GM18867 (cell line): ENCODE results near the gene ZSCAN10.

Experiments used
- ATAC-seq: cut with Tn5 transposase; IDR thresholded peaks from one replicate; pipeline ENCODE4 v1.9.1; 2021; ENCODE audit warnings: mild to moderate bottlenecking, moderate library complexity; ENCODE audit not compliant: unreplicated experiment

The ZSCAN10 gene

DNA sequence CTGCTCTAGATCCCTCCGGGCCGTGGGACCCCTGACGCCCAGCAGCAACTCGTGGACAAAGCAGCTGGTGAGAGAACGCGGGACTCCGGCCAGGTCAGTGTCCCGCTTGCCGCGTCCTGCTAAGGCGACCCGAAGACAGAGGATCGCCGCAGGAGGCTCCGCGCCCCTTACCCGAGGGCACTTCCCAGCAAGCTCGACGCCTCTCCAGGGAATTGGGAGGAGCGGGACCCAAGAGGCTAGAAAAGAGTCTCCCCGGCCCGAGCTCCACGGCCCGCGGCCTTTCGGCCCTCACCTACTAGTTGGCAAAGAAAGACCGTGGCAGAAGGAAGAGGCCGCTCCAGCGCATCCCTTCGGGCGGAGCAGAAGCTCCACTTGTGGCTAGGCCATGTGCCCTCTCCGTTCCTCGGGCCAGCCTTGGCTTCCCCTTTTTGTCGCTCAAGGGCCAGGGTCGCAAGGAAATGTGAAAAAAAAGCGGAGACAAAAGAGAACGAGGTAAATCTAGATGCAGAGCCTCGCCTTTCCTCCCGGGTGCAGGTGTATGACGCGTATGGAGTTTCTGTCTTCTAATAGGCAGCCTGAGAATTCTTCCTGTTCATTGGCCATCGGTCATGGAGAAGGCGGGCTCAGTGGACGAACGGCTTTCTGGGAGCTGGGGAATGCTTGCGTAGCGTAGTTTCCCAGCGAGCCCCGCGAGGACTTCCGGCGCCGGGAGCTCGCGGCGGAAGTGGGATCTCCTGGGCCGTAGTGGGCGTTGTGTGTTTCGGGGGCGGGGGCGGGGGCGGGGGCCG, 35.4 kb upstream of the ZSCAN10 start, which contains the start of gene ZNF213:
Gene ZNF213, plus strand, starts transcription at position 692 of the 788 bp plus-strand sequence. CDS start 2,252 bp downstream, outside the sequence.
- peak; percentile 82 for ATAC-seq

DNA sequence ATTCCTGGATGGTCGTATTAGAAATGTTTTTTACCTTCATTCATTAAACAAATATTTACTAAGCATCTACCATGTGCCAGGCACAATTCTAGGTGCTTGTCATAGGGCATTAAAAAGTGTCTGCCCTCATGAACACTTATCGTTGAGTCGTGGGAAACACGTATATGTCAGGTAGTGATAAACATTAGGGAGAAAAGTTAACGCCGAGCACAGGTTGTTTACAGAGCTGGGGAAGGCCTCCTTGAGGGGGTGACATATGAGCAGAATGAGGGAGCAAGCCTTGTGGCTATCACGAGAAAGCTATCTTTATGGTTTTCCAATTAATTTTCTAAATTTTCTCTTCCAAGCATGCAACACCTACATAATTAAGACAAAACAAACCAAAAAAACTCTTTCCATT, 34.8 kb upstream of the ZSCAN10 start:
- ATAC-seq = no peak

GRCh38 chr16:3131755-3132377, 32.8 kb upstream of the ZSCAN10 start:
- ATAC-seq = no peak

GRCh38 chr16:3129137-3130131, 30.3 kb upstream of the ZSCAN10 start:
- ATAC-seq = peak; percentile 43

GRCh38 chr16:3127745-3128144, 28.7 kb upstream of the ZSCAN10 start:
- ATAC-seq = no peak

GRCh38 chr16:3123986-3124886, 25.1 kb upstream of the ZSCAN10 start:
- ATAC-seq = peak; percentile 87

GRCh38 chr16:3122926-3123570, 24.0 kb upstream of the ZSCAN10 start:
- ATAC-seq = no peak

GRCh38 chr16:3121851-3122467, 22.9 kb upstream of the ZSCAN10 start:
- no peak for ATAC-seq

GRCh38 chr16:3120435-3120834, 21.3 kb upstream of the ZSCAN10 start:
- ATAC-seq = no peak

GRCh38 chr16:3119701-3120408, 20.8 kb upstream of the ZSCAN10 start:
- ATAC-seq = no peak

GRCh38 chr16:3119286-3119685, 20.2 kb upstream of the ZSCAN10 start:
- ATAC-seq = no peak

- ATAC-seq = no peak
Measured at GRCh38 chr16:3118846-3119245, 19.8 kb upstream of the ZSCAN10 start.

- ATAC-seq = no peak
Measured at GRCh38 chr16:3118204-3118790, 19.2 kb upstream of the ZSCAN10 start.

GRCh38 chr16:3115561-3115960, 16.5 kb upstream of the ZSCAN10 start:
- no peak for ATAC-seq

DNA sequence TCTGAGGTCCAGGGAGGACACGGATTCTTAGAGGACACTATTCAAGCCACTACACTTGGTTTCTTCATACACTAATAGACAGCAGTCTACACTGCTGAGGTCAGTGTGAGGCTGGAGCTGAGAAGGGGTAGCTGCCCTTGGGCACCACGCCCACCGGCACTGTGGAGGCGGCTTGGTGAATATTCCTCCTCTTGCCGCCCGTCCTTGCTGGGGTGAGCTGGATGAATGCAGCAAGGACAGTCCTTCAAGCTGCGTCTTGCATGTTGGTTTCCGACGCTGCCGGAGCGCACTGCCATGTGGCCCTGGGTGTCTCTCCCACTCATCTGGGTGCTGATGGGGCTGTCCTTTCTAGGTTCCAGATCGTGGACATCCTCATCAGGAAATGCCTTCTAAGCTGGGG, 15.9 kb upstream of the ZSCAN10 start:
- no peak for ATAC-seq

- ATAC-seq = no peak
Measured at GRCh38 chr16:3113765-3114479, 14.8 kb upstream of the ZSCAN10 start.

GRCh38 chr16:3112881-3113574, 13.9 kb upstream of the ZSCAN10 start:
- ATAC-seq = no peak
